Measurements from ENCODE around the gene KIF26B. TPM values are rescaled to one million over a fixed set of nuclear protein-coding genes. Genes with fewer than 3 reads are reported as not detected.

Gene KIF26B
- polyA plus RNA-seq, 1 donor from 2014 or later, result 6.3 TPM

- Histone ChIP-seq H3K9me3 (ENCODE audit: low read length) (no peaks in the 10 kb centered on the region), H4K20me1 (ENCODE audit: insufficient read depth) (no peaks in the 10 kb centered on the region), H3K4me2 (ENCODE audit: low read length) (no peak overlapping the region), H3K79me2 (replicated peaks; ENCODE audit: insufficient read depth, low read length) (no peaks in the 10 kb centered on the region), H2AFZ (ENCODE audit: low read depth, low read length) (no peak overlapping the region), H3K27me3 (ENCODE audit: insufficient read depth, low read depth, low read length) (no peaks in the 10 kb centered on the region), H3K9me2 (ENCODE audit: insufficient read depth, low read length) (no peaks in the 10 kb centered on the region), H3K36me3 (ENCODE audit: insufficient read depth, low read length) (no peaks in the 10 kb centered on the region), H3K27ac (ENCODE audit: low read length) (no peak overlapping the region), H3K9ac (ENCODE audit: low read length) (no peak overlapping the region), H3K4me3 (ENCODE audit: low read length) (no peak overlapping the region), H3F3A (ENCODE audit: insufficient read depth, low read length, poor library complexity, severe bottlenecking) (no peaks in the 10 kb centered on the region)
- TF ChIP-seq MXI1 (conservative IDR thresholded peaks at IDR 0.05; ENCODE audit: poor library complexity, severe bottlenecking) (no peak), RAD21 (conservative IDR thresholded peaks at IDR 0.05) (no peak), SMC3 (conservative IDR thresholded peaks at IDR 0.05; ENCODE audit: poor library complexity) (no peak), REST (IDR thresholded peaks at IDR 0.05; ENCODE audit: borderline replicate concordance) (no peak), EP300 (conservative IDR thresholded peaks at IDR 0.05; ENCODE audit: poor library complexity, severe bottlenecking) (no peak), EZH2 (IDR thresholded peaks at IDR 0.05; ENCODE audit: borderline replicate concordance, insufficient read depth, low read length, poor library complexity, severe bottlenecking) (no peak), POLR2AphosphoS5 (IDR thresholded peaks at IDR 0.05) (no peak), TAF1 (IDR thresholded peaks at IDR 0.05; ENCODE audit: low read depth) (no peak), CTCF (IDR thresholded peaks at IDR 0.05; ENCODE audit: poor library complexity, severe bottlenecking) (no peak)
Observed at GRCh38 chr1:245753807-245754206, 599.0 kb downstream of the KIF26B start.

GRCh38 chr1:245754463-245754961 is 599.7 kb downstream of the KIF26B start:
- TF ChIP-seq EZH2 (IDR thresholded peaks at IDR 0.05; ENCODE audit: borderline replicate concordance, insufficient read depth, low read length, poor library complexity, severe bottlenecking) (no peak), TAF1 (IDR thresholded peaks at IDR 0.05; ENCODE audit: low read depth) (no peak), EP300 (conservative IDR thresholded peaks at IDR 0.05; ENCODE audit: poor library complexity, severe bottlenecking) (no peak), SMC3 (conservative IDR thresholded peaks at IDR 0.05; ENCODE audit: poor library complexity) (no peak)
- Histone ChIP-seq H4K20me1 (ENCODE audit: insufficient read depth) (no peaks in the 10 kb centered on the region), H3K9me2 (ENCODE audit: insufficient read depth, low read length) (no peaks in the 10 kb centered on the region), H3K27me3 (ENCODE audit: insufficient read depth, low read depth, low read length) (no peaks in the 10 kb centered on the region), H3K9me3 (ENCODE audit: low read length) (no peaks in the 10 kb centered on the region), H3K36me3 (ENCODE audit: insufficient read depth, low read length) (no peaks in the 10 kb centered on the region), H3K9ac (ENCODE audit: low read length) (no peak overlapping the region), H3K79me2 (replicated peaks; ENCODE audit: insufficient read depth, low read length) (no peaks in the 10 kb centered on the region), H2AFZ (ENCODE audit: low read depth, low read length) (no peak overlapping the region), H3K4me2 (ENCODE audit: low read length) (no peak overlapping the region), H3K4me3 (ENCODE audit: low read length) (no peak overlapping the region), H3K27ac (ENCODE audit: low read length) (no peak overlapping the region), H3F3A (ENCODE audit: insufficient read depth, low read length, poor library complexity, severe bottlenecking) (no peaks in the 10 kb centered on the region)

Small RNA genes lying within 50 kb of the gene (small RNA-seq; reads per million reads assigned to genes)
- gene DNAJC19P8, result 0 reads per million in 3 experiments
- gene RNU1-132P, result 0.06 to 0.33 (median 0.16) reads per million in 3 experiments

All from neural cell (in vitro differentiated cells).